ENCODE measurements around the gene ADCK1. TPM values are rescaled to one million over a fixed set of nuclear protein-coding genes. Genes with fewer than 3 reads are reported as not detected.

Gene ADCK1
- total RNA-seq, 1 donor: 5.2 TPM

DNA sequence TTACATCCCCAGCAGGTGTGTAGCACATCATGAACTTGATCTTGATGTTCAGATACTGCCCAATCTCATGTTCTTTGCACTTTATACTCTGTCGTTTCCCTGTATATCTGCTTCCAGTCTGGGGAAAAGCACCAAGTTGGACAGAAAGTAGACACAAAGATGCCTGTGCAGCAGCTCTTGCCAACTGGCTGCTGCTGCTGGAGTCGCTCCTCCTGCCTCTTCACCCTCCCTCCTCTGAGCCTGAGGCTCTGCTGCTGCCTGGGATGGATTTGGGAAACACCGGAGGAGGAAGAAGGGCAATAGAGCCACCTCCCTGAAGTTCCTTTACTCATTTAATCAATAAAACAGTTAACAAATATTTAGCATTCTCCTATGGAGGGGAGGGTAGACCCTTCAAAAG is 32.4 kb downstream of the ADCK1 start:
- peak; percentile 16 for DNase-seq (ENCODE audit: low read depth)
- TF ChIP-seq, protein P1, sequence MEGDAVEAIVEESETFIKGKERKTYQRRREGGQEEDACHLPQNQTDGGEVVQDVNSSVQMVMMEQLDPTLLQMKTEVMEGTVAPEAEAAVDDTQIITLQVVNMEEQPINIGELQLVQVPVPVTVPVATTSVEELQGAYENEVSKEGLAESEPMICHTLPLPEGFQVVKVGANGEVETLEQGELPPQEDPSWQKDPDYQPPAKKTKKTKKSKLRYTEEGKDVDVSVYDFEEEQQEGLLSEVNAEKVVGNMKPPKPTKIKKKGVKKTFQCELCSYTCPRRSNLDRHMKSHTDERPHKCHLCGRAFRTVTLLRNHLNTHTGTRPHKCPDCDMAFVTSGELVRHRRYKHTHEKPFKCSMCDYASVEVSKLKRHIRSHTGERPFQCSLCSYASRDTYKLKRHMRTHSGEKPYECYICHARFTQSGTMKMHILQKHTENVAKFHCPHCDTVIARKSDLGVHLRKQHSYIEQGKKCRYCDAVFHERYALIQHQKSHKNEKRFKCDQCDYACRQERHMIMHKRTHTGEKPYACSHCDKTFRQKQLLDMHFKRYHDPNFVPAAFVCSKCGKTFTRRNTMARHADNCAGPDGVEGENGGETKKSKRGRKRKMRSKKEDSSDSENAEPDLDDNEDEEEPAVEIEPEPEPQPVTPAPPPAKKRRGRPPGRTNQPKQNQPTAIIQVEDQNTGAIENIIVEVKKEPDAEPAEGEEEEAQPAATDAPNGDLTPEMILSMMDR (IDR thresholded peaks at IDR 0.05; ENCODE audit: insufficient read depth, low read length): no peak
- no peak overlapping the region for H3K4me3 ChIP-seq (ENCODE audit: low read depth, low read length)

DNA sequence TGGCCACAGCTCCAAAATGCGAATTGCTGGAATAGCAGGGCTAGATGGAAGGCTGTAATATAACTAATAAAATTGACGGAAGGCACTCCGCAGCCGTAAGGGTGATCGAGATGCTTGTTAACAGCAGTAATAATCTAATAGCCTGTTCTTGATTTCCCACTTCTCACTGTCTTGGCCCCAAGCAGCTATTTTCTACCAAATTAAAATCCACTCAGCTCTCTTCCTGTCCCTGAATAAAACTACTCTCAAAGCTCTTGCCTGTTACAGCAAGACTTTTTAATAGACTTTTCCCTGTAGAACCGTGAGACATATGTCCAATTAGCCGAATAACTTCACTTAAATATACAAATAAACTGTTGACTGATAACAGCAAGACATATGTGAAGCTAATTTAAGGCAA is 38.0 kb downstream of the ADCK1 start:
- no peak overlapping the region for H3K4me3 ChIP-seq (ENCODE audit: low read depth, low read length)
- TF ChIP-seq, protein P1 (IDR thresholded peaks at IDR 0.05; ENCODE audit: insufficient read depth, low read length): no peak
- no peak for DNase-seq (ENCODE audit: low read depth)

- no peak for DNase-seq (ENCODE audit: low read depth)
- TF ChIP-seq, protein P1 (IDR thresholded peaks at IDR 0.05; ENCODE audit: insufficient read depth, low read length): no peak
- H3K4me3 ChIP-seq (ENCODE audit: low read depth, low read length): no peak overlapping the region
These were observed 39.1 kb downstream of the ADCK1 start for GRCh38 chr14:77838831-77839511.

DNA sequence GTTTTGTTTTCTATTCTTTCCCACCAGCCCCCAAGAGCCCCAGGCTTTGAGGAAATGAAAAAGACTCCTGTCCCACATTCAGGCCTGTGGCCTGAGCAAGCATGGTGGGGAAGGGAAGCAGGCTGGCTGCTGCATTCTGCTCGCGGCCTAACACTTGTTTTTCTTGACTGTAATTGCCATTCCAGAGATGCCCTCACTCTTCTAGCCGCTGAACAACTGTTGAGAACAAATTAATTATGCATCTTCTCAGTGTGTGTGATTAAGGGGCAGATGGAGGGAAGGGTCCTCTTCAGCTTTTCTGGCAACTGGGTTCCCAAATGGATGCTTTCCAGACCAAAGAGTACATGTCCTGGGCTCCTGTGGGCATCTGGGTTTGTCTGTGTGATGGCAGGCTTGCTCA is 43.3 kb downstream of the ADCK1 start:
- no peak for DNase-seq (ENCODE audit: low read depth)
- TF ChIP-seq, protein P1 (IDR thresholded peaks at IDR 0.05; ENCODE audit: insufficient read depth, low read length): no peak

DNA sequence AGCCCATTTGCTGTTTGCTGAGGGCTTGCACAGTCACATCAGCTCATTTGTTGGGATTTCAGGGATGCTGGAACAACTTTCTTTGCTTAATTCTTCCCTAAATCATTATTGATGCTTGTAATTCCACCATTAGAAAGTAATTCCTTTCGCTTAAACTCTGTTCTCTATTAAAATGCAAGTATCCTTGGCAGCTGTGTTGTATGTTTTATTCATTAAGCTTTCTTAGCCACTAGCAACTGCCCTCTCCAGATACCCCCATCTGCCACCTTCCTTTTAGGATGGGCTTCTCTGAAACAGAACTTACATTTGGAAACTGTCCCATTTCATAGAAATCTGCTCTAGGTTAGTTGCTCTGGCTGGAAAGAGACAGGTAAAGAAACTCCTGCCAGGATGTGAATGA is 43.7 kb downstream of the ADCK1 start:
- DNase-seq (ENCODE audit: low read depth): no peak
- TF ChIP-seq, protein P1 (IDR thresholded peaks at IDR 0.05; ENCODE audit: insufficient read depth, low read length): no peak
- no peak overlapping the region for H3K4me3 ChIP-seq (ENCODE audit: low read depth, low read length)

More for the DNA sequence above, 43.3 kb downstream of the ADCK1 start:
- H3K4me3 ChIP-seq (ENCODE audit: low read depth, low read length): no peak overlapping the region

GRCh38 chr14:77844802-77845201 is 44.9 kb downstream of the ADCK1 start:
- TF ChIP-seq, protein P1 (IDR thresholded peaks at IDR 0.05; ENCODE audit: insufficient read depth, low read length): no peak
- DNase-seq (ENCODE audit: low read depth): no peak
- H3K4me3 ChIP-seq (ENCODE audit: low read depth, low read length): no peak overlapping the region

GRCh38 chr14:77848031-77848430 is 48.1 kb downstream of the ADCK1 start:
- H3K4me3 ChIP-seq (ENCODE audit: low read depth, low read length): no peak overlapping the region
- peak; percentile 25 for DNase-seq (ENCODE audit: low read depth)
- TF ChIP-seq, protein P1 (IDR thresholded peaks at IDR 0.05; ENCODE audit: insufficient read depth, low read length): no peak
